NCI-H187 (cell line): Measurements from ENCODE around the gene TNIP2.

Experiments used
- DNase-seq, 2 experiments: peaks; one replicate each; lab custom pipeline; 2025; lab: John Stamatoyannopoulos, UW

The TNIP2 gene

GRCh38 chr4:2755821-2756690 is at the start of gene TNIP2:
Gene TNIP2, minus strand, starts transcription at chr4:2756336. Its CDS starts 47 bp downstream, at chr4:2756289.
- peak; percentile 31 to 50 for DNase-seq

GRCh38 chr4:2804973-2805501 is 48.9 kb upstream of the TNIP2 start:
- DNase-seq: no peak

GRCh38 chr4:2804449-2804972 is 48.4 kb upstream of the TNIP2 start:
- DNase-seq: no peak

GRCh38 chr4:2803624-2804448 is 47.7 kb upstream of the TNIP2 start:
- DNase-seq: no peak

GRCh38 chr4:2802618-2803531 is 46.7 kb upstream of the TNIP2 start:
- DNase-seq: no peak

GRCh38 chr4:2800691-2801596 is 44.8 kb upstream of the TNIP2 start:
- no peak for DNase-seq

- DNase-seq: no peak
These were observed 44.0 kb upstream of the TNIP2 start for GRCh38 chr4:2799971-2800690.

- DNase-seq: no peak
These were observed 43.2 kb upstream of the TNIP2 start for GRCh38 chr4:2799224-2799911.

- DNase-seq: no peak
These were observed 42.5 kb upstream of the TNIP2 start for GRCh38 chr4:2798399-2799223.

GRCh38 chr4:2797545-2798305 is 41.6 kb upstream of the TNIP2 start:
- no peak for DNase-seq

- no peak for DNase-seq
These were observed 40.9 kb upstream of the TNIP2 start for GRCh38 chr4:2796849-2797544.

GRCh38 chr4:2795893-2796848 is 40.0 kb upstream of the TNIP2 start:
- DNase-seq: no peak

GRCh38 chr4:2795300-2795892 is 39.3 kb upstream of the TNIP2 start:
- no peak for DNase-seq

GRCh38 chr4:2794486-2795299 is 38.6 kb upstream of the TNIP2 start:
- DNase-seq: no peak
